Loucy (cell line): Measurements from ENCODE around the gene AGFG1.

Experiments used
- H2AFZ ChIP-seq: fragments of 200-600 bp; sonication (generic); 2 replicates; pipeline ENCODE4 v1.6.0; 2016; ENCODE audit warnings: antibody characterized with exemption, mild to moderate bottlenecking, low read length, moderate library complexity
- H3F3A ChIP-seq: fragments of 200-600 bp; 2 replicates; pipeline ENCODE4 v1.6.0; 2016; ENCODE audit warnings: antibody characterized with exemption, low read depth, mild to moderate bottlenecking
- H3K27me3 ChIP-seq: fragments of 200-600 bp; sonication (generic); 2 replicates; pipeline ENCODE4 v1.6.1; 2014; ENCODE audit warnings: low read length, mild to moderate bottlenecking; ENCODE audit not compliant: insufficient read depth, poor library complexity, severe bottlenecking
- H3K36me3 ChIP-seq: fragments of 200-600 bp; sonication (generic); 2 replicates; pipeline ENCODE4 v1.6.1; 2016; ENCODE audit warnings: low read length; ENCODE audit not compliant: insufficient read depth
- H3K4me1 ChIP-seq: fragments of 200-600 bp; sonication (generic); 2 replicates; pipeline ENCODE4 v1.5.1; 2014; ENCODE audit warnings: low read length, mild to moderate bottlenecking; ENCODE audit not compliant: insufficient read depth, poor library complexity, severe bottlenecking
- H3K4me2 ChIP-seq: fragments of 200-600 bp; sonication (generic); 2 replicates; pipeline ENCODE4 v1.6.0; 2014; ENCODE audit warnings: antibody characterized with exemption, low read length, low read depth, mild to moderate bottlenecking; ENCODE audit not compliant: poor library complexity, severe bottlenecking
- H3K4me3 ChIP-seq: fragments of 200-600 bp; sonication (generic); 2 replicates; pipeline ENCODE4 v1.5.1; 2014; ENCODE audit warnings: low read length, mild to moderate bottlenecking, mixed read lengths; ENCODE audit not compliant: poor library complexity, severe bottlenecking
- H3K79me2 ChIP-seq: fragments of 200-600 bp; sonication (generic); 2 replicates; pipeline ENCODE4 v1.6.1; 2014; ENCODE audit warnings: low read length; ENCODE audit not compliant: insufficient read depth
- H3K9ac ChIP-seq: fragments of 200-600 bp; sonication (generic); 2 replicates; pipeline ENCODE4 v1.6.0; 2014; ENCODE audit warnings: mild to moderate bottlenecking, low read depth, low read length, moderate library complexity; ENCODE audit not compliant: poor library complexity, severe bottlenecking
- H3K9me2 ChIP-seq: fragments of 200-600 bp; sonication (generic); replicated peaks from 2 replicates; pipeline ENCODE4 v1.6.1; 2016; ENCODE audit warnings: low read depth, low read length, mixed read lengths
- H3K9me3 ChIP-seq: fragments of 200-600 bp; sonication (generic); 2 replicates; pipeline ENCODE4 v1.6.1; 2014; ENCODE audit warnings: mild to moderate bottlenecking, antibody characterized with exemption, low read length, low read depth; ENCODE audit not compliant: insufficient read depth
- H4K20me1 ChIP-seq: fragments of 200-600 bp; sonication (generic); 2 replicates; pipeline ENCODE4 v1.6.0; 2014; ENCODE audit warnings: antibody characterized with exemption, low read length, mild to moderate bottlenecking; ENCODE audit not compliant: insufficient read depth, poor library complexity, severe bottlenecking
- EZH2phosphoT487 ChIP-seq: fragments of 200-600 bp; IDR thresholded peaks from 2 replicates; pipeline ENCODE4 v1.6.1; 2018; ENCODE audit warnings: antibody characterized with exemption, mild to moderate bottlenecking, moderate library complexity, borderline replicate concordance
- TF ChIP-seq, protein P1 (sequence below): fragments of 200-600 bp; sonication (generic); conservative IDR thresholded peaks from 2 replicates; pipeline ENCODE4 v1.5.1; 2014; ENCODE audit warnings: mild to moderate bottlenecking, antibody characterized with exemption, low read length

AGFG1 gene

DNA sequence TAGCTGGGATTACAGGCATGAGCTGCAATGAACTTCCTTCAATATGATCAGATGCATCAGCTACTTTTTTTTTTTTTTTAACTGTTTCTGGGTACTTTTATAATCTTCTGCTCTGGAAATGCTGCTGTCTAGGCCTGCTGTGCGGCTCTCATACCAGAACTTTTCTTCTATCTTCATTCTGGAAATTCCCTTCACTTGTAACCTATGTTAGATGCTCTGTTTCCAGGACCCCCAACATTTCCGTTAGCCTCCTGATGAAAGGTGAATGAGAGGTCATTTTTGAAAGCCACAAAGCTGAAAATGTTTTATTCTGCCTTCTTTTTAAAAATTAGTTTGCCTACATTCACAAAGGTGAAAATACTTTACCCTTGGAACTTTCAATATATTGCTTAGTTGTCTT, 8.6 kb downstream of the AGFG1 start:
- H3K4me3 ChIP-seq: no peak overlapping the region
- H3K36me3 ChIP-seq: no peaks in the 10 kb centered on the region
- no peaks in the 10 kb centered on the region for H3K27me3 ChIP-seq
- peaks cover 67% of the 10 kb centered on the region for H4K20me1 ChIP-seq
- no peak overlapping the region for H3K9ac ChIP-seq
- H3K4me2 ChIP-seq: peak overlapping the region; percentile 29
- H3K79me2 ChIP-seq: peaks cover 98% of the 10 kb centered on the region
- no peaks in the 10 kb centered on the region for H3K9me2 ChIP-seq
- no peaks in the 10 kb centered on the region for H3F3A ChIP-seq
- no peak overlapping the region for H2AFZ ChIP-seq
- peaks cover 29% of the 10 kb centered on the region for H3K4me1 ChIP-seq
- peaks cover 5% of the 10 kb centered on the region; the same call in 1 of the 2 replicates for H3K9me3 ChIP-seq
- TF ChIP-seq EZH2phosphoT487: no peak
- TF ChIP-seq, protein P1, sequence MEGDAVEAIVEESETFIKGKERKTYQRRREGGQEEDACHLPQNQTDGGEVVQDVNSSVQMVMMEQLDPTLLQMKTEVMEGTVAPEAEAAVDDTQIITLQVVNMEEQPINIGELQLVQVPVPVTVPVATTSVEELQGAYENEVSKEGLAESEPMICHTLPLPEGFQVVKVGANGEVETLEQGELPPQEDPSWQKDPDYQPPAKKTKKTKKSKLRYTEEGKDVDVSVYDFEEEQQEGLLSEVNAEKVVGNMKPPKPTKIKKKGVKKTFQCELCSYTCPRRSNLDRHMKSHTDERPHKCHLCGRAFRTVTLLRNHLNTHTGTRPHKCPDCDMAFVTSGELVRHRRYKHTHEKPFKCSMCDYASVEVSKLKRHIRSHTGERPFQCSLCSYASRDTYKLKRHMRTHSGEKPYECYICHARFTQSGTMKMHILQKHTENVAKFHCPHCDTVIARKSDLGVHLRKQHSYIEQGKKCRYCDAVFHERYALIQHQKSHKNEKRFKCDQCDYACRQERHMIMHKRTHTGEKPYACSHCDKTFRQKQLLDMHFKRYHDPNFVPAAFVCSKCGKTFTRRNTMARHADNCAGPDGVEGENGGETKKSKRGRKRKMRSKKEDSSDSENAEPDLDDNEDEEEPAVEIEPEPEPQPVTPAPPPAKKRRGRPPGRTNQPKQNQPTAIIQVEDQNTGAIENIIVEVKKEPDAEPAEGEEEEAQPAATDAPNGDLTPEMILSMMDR: no peak

DNA sequence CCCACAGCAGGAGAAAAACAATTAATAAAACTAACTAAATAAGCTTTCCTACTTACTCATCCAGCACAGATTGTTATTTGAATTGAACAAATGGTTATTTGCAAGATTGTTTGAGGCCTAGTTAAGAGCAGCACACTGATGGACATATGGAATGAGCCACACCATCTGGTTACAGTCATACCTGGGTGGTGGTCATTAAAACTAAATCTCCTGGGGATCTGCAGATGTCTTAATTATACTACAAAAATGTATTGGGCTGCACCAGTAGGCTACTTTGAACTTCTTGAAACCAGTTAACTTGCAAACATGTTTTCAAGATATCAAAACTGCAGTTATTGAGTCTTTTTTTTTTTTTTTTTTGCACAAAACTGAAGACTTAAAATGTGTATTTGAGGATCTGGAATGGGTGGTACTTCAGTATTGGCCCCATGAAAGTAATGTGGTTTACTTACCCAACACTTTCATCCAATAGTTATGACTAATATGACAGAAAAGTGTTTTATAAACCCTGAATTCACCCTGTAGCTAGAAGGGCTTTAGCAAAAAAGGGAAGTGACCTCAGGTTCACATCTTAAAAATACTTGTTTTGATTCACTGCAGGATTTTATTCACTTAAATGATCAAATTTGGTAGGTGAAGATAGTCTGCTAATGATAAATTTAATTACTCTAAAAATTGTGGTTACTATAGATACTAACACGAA, 10.8 kb downstream of the AGFG1 start:
- no peak for TF ChIP-seq EZH2phosphoT487
- TF ChIP-seq, protein P1: no peak
- Histone ChIP-seq H3K36me3 (no peaks in the 10 kb centered on the region), H3K79me2 (peaks cover 98% of the 10 kb centered on the region), H3K9me2 (no peaks in the 10 kb centered on the region), H3K4me3 (no peak overlapping the region), H3K9ac (no peak overlapping the region), H4K20me1 (peaks cover 67% of the 10 kb centered on the region), H3K4me2 (no peak overlapping the region), H3F3A (no peaks in the 10 kb centered on the region), H2AFZ (no peak overlapping the region), H3K27me3 (no peaks in the 10 kb centered on the region), H3K9me3 (peaks cover 10% of the 10 kb centered on the region; the same call in 1 of the 2 replicates), H3K4me1 (peaks cover 20% of the 10 kb centered on the region)

DNA sequence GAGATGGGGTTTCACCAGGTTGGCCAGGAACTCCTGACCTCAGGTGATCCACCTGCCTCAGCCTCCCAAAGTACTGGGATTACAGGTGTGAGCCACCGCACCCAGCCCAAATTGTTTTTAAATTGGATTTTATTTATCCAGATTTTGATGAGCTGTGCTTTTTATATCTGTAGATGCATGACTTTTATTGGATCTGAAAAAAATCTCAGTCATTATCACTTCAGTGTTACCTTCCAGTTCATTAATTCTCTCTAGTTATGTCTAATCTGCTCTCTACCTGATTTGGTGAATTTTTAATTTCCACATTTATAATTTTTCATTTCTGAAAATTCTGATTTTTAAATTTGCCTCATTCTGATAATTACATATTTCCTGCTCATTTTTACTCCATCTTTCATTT, 13.5 kb downstream of the AGFG1 start:
- Histone ChIP-seq H3K79me2 (peaks cover 100% of the 10 kb centered on the region), H3K36me3 (no peaks in the 10 kb centered on the region), H3K9me2 (no peaks in the 10 kb centered on the region), H3K9ac (no peak overlapping the region), H2AFZ (no peak overlapping the region), H4K20me1 (peaks cover 58% of the 10 kb centered on the region), H3K27me3 (no peaks in the 10 kb centered on the region), H3K4me3 (no peak overlapping the region), H3K9me3 (peaks cover 10% of the 10 kb centered on the region; the same call in 1 of the 2 replicates), H3K4me1 (peaks cover 13% of the 10 kb centered on the region), H3K4me2 (no peak overlapping the region), H3F3A (no peaks in the 10 kb centered on the region)
- TF ChIP-seq, protein P1: no peak
- no peak for TF ChIP-seq EZH2phosphoT487
